NCI-H1930 (cell line): ENCODE data around the gene HPGDS.
"Not testable (repeated sequence)": the region's sequence is repeated elsewhere in the genome, so short reads cannot be mapped to it uniquely, and the experiment has no call there.

ENCODE experiments used
- DNase-seq, 2 experiments: peaks; one replicate each; lab custom pipeline; 2025; lab: John Stamatoyannopoulos, UW

The HPGDS gene

GRCh38 chr4:94357624-94358023 lies 15.0 kb upstream of the HPGDS start:
- no peak for DNase-seq

- DNase-seq, result no peak
These were observed 13.8 kb upstream of the HPGDS start for GRCh38 chr4:94356444-94356843.

DNA sequence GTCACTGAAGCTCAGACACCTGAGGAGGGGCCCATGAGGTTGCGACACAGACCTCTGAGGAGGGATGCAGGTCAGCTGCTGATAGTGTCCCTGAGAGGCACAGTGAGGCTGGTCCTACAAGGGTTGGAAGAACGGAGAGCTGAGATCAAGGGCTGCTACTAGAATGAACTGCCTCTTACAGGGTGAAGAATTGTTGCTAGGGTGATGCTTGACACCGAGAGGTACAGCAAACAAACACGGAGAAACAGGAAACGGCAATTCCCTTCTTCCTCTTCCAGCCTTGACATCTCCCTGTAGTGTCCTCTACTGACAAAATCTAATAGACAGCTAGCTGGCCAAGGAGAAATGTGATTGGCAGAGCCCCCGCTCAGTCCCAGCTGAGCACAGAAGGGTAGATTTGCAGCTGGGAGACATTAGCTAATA lies 11.8 kb upstream of the HPGDS start:
- DNase-seq, result no peak

DNA sequence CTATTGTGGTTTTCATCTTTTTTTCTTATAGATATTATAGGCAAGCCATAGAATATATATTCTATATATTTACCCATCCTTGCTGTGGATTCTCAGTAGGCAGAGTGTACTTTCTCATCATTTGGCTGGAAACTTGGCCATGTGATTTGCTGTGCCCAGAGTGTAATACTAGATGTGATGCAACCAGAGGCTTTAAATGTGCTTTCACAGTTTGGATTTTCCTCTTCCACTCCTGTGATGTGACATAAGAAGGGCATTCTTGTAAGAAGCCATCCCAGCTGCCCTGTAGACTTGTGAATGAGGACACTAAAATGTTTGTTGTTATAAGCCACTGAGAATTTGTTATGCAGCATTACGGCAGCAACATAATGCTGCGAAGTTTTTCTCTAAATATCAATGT lies 10.4 kb upstream of the HPGDS start:
- DNase-seq, result no peak

DNA sequence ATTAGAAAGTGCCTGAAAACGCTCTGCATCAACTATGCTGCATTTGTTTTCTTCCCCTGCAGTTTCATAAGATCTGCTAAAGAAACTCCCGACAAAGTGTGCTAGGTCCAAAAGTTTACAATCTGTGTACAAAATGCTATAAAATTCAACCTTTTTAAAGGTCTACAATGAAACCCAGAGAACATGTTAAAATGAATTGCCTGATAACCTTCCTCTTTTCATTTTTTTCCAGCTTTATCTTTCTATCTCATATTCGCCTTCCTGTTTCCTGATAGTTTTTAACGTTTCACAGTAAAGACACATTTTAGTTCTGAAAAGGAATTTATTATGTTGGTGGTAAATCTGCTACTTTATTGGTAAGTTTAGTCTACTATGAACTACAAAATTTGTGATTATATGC lies 9.5 kb upstream of the HPGDS start:
- DNase-seq, result no peak

GRCh38 chr4:94351319-94351718 lies 8.7 kb upstream of the HPGDS start:
- DNase-seq, result no peak

- no peak for DNase-seq
These were observed 7.5 kb upstream of the HPGDS start for GRCh38 chr4:94350095-94350494.

DNA sequence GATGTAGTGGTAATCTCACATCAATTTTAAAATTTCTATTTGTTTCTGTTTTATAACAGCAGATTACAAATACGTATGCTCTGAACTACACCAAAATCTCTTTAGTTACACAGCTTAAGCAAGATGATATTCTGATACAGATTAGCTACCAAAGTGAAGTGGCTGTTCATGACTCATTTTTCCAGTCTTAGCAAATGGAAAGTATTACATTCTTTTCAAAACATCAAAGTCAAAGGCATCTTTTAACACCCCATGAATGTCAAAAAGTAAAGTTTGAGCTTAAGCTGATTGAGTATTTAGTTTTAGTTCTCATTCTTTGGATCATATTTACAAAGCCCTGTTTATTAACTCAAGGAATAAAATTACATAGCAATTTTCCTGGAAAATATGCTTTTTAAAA lies 6.6 kb upstream of the HPGDS start:
- no peak for DNase-seq

- no peak for DNase-seq
These were observed 6.0 kb upstream of the HPGDS start for GRCh38 chr4:94348666-94349065.

- no peak for DNase-seq
These were observed 3.9 kb upstream of the HPGDS start for GRCh38 chr4:94346541-94346940.

DNA sequence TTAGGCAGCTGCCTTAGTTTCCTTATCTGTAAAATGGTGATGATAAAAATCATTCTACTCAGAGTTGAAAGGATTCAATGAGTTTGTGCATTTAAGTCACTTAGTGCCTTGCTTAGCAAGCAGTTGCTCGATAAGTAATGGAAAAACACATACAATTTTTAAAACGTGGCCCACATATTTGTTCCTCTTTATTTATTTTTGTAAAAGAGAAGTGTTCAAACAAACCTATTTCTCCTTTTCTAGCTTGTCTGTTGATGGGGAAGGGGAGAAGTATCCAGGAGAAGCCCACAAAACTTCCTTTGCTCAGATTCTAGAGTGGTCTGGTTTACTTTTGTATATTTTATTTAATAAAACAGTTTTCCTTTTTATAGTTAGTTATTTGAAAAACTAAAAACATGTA lies 3.3 kb upstream of the HPGDS start:
- DNase-seq, result no peak

GRCh38 chr4:94345266-94345665 lies 2.6 kb upstream of the HPGDS start:
- DNase-seq, result no peak

GRCh38 chr4:94344457-94344856 lies 1.8 kb upstream of the HPGDS start:
- no peak for DNase-seq

GRCh38 chr4:94341481-94342370 lies 910 bp downstream of the HPGDS start:
- DNase-seq, result no peak

DNA sequence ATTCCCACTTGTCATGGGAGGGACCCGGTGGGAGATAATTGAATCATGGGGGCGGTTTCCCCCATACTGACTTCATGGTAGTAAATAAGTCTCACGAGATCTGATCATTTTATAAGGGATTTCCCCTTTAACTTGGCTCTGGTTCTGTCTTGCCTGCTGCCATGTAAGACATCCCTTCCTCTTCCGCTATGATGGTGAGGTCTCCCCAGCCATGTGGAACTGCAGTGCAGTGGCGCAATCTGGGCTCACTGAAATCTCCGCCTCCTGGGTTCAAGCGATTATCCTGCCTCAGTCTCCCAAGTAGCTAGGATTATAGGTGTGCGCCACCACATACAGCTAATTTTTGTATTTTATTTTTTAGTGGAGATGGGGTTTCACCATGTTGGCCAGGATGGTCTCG lies 2.9 kb downstream of the HPGDS start:
- no peak for DNase-seq

DNA sequence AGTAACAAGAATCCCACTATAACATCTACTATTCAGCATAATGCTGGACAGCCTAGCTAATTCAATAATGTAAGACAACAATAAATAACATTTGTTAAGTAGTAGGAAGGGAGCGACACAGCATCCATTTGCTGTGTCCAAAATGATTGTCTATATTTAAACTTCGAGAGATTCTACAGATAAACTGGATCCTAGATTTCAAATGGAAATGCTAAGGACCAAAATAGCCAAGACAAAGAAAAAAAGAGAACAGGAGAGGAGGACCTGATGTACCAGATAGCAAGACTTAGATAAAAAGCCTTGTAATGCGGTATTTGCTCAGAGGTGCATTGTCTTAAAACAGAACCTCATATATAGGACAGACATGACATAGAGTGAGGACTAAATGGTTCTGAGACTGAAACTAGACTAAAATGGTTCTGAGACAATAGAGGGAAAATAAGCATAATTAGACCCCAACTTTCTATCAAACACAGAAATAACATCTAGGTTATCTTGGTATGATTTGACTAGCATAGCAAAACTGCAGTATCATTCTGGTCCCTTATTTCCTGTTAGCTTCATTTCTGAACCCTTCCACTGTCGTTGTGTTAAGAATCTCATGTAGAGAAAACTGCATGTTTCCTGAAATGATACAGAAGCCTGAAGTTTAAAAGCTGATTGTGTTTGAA lies 3.8 kb downstream of the HPGDS start:
- DNase-seq, result no peak

DNA sequence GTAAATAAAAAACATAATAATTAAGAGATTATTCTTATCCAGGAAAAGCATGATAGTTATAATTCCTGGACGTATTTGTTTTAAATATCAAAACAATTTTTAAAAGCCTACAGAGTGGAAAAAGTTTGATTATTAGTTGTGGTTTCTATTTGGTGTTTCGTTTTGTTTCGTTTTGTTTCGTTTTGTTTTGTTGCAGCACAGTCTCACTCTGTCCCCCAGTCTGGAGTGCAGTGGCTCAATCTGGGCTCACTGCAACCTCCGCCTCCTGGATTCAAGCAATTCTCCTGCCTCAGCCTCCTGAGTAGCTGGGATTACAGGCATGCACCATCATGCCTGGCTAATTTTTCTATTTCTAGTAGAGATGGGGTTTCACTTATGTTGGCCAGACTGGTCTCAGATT lies 5.8 kb downstream of the HPGDS start:
- not testable (repeated sequence) for DNase-seq

- no peak for DNase-seq
These were observed 6.3 kb downstream of the HPGDS start for GRCh38 chr4:94336303-94336702.

DNA sequence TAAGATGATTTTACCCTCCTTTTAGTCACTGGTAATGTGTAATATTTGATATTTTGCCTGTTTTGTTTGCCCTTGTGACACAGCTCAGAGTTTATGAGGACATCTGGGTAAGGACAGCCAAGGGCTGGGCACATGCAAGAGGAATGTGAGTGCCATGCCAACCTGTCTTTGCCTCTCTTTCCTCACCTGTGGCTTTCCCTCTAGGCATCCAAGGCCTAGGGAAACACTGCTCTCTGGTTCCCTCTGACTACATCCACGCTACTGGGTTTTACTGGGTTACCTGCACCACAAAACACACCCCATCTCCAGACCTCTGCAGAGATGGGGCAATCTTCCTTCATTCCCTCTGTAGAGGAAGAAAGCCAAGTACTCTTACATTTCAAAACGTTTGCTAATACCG lies 7.7 kb downstream of the HPGDS start:
- DNase-seq, result no peak

DNA sequence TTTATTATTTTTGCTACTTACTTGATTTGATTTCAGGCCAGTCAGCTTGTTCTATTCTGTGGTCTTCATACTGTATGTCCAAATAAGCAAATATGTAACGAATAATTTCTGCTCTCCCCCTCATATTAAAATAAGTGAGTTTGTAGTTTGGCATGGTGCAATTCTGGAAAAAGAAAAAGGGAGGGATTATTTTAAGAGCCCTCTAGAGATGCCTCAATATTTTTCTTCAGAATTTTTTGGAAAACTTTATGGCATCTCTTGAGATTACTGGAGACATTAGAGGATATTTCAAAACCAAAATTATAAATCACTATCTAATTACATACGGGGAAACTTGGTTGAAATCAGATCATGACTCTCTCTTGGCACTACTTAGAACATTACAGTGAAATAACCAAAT lies 8.2 kb downstream of the HPGDS start:
- DNase-seq, result no peak

GRCh38 chr4:94333866-94334265 lies 8.8 kb downstream of the HPGDS start:
- DNase-seq, result no peak

DNA sequence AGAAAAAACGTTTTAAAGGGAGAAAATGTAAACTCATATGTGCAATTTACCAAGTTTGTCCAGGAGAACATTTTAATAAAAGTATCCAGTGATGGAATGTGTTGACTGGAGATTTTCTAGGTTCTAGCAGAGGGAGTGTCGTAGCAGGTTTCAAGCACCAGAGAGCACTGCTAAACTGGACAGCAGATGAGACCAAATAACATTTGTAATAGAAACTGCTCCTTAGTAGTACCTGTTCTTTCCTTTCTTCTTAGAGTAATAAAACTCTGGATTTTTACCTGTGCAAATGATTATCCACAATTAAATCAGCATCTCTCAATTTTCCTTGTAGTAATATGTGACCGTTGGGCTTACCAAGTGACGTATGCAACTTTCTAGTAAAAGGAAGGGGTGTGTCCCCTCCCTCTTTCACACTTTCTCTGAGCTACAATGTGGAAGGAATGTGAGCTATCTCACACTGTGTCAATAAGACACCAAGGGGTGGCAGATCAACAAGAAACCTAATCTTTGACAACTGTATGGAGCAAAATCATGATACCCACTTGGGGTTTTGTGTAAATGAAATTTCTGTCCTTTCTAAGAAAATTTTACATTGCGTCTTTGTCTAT lies 9.5 kb downstream of the HPGDS start:
- DNase-seq, result no peak

- DNase-seq, result no peak
These were observed 12.7 kb downstream of the HPGDS start for GRCh38 chr4:94329933-94330332.
